Measurements from ENCODE around the gene ADCY9.

ADCY9 gene

DNA sequence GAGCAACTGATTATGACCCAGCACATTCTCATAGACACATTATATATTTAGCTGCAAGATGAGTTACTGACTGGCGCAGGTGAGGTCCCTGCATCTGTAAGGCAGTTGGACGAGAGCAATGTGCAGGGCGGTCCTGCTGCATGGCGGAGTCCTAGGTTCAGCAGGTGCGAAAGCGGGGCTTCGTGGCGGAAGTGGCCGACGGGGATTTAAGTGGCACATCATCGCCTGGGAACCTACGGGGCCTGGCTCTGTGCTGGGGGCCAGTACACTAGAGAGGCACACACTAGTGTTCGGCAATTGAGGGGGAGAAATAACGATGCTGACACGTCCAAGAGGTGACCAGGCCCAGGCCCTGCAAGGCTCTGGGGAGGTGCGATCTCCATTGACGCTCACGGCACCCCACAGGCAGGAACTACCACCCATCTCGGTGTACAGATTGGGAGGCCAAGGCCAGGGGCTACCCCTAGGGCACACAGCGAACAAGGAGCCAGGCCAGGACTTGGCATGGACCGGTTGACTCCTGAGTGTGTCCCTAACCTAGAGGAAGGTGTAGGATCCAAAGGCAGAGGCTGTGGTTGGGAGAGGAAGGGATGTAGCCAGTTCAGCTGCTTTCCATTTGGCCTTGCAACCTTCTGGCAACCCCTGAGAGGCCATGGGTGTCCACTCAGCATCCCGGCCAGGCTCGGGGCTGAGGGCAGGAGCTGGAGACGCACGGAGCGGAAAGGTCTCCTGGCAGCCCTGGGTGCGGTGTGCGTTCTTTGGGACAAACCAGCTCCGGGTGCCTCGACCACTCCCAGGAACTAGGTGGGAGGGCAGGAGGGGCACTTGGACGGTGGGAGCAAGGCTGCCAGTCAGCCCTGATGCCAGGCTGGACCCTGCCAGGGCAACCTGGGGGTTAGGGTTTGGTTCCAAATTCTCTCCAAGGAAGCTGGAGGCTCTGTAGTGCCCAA lies 131.9 kb downstream of the ADCY9 start:
- TF ChIP-seq MAX (IDR thresholded peaks at IDR 0.05; ENCODE audit: low read depth, low read length) (no peak), POLR2A (IDR thresholded peaks at IDR 0.05; ENCODE audit: extremely low read depth, insufficient read length) (no peak), MYC (IDR thresholded peaks at IDR 0.05; ENCODE audit: low read depth, low read length) (no peak)
- TF ChIP-seq, protein P1, sequence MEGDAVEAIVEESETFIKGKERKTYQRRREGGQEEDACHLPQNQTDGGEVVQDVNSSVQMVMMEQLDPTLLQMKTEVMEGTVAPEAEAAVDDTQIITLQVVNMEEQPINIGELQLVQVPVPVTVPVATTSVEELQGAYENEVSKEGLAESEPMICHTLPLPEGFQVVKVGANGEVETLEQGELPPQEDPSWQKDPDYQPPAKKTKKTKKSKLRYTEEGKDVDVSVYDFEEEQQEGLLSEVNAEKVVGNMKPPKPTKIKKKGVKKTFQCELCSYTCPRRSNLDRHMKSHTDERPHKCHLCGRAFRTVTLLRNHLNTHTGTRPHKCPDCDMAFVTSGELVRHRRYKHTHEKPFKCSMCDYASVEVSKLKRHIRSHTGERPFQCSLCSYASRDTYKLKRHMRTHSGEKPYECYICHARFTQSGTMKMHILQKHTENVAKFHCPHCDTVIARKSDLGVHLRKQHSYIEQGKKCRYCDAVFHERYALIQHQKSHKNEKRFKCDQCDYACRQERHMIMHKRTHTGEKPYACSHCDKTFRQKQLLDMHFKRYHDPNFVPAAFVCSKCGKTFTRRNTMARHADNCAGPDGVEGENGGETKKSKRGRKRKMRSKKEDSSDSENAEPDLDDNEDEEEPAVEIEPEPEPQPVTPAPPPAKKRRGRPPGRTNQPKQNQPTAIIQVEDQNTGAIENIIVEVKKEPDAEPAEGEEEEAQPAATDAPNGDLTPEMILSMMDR (IDR thresholded peaks at IDR 0.05; ENCODE audit: low read depth, low read length) = no peak
- no peak overlapping the region for H3K4me3 ChIP-seq (ENCODE audit: low read depth, low read length)
- no peak for DNase-seq (ENCODE audit: low read depth)

DNA sequence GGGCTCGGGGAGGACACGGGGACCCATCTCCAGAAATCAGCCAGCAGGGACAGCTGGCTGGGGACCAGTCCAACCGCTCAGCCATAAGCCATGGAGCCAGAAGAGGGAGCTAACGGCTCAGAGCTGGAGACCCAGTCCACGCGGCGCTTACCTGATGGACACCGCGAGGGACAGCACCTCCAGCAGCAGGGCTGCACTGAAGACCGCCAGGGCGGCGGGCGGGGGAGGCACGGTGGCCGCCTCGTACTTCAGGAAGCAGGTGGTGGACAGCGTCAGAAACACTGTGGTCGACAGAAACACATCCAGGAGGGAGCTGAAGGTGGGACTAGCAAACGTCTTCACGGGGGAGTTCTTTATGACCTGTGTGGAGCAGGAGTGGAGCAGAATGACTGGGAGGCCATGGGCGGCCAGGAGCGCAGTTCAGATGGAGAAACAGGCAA lies 133.1 kb downstream of the ADCY9 start:
- peak; percentile 54 for DNase-seq (ENCODE audit: low read depth)
- peak; percentile 54 for TF ChIP-seq MYC (IDR thresholded peaks at IDR 0.05; ENCODE audit: low read depth, low read length)
- TF ChIP-seq MAX (IDR thresholded peaks at IDR 0.05; ENCODE audit: low read depth, low read length) = peak; percentile 64
- no peak for TF ChIP-seq POLR2A (IDR thresholded peaks at IDR 0.05; ENCODE audit: extremely low read depth, insufficient read length)
- TF ChIP-seq, protein P1 (IDR thresholded peaks at IDR 0.05; ENCODE audit: low read depth, low read length) = peak; percentile 42
- no peak overlapping the region for H3K4me3 ChIP-seq (ENCODE audit: low read depth, low read length)

- DNase-seq (ENCODE audit: low read depth) = no peak
- no peak for TF ChIP-seq MYC (IDR thresholded peaks at IDR 0.05; ENCODE audit: low read depth, low read length)
- TF ChIP-seq POLR2A (IDR thresholded peaks at IDR 0.05; ENCODE audit: extremely low read depth, insufficient read length) = no peak
- no peak for TF ChIP-seq MAX (IDR thresholded peaks at IDR 0.05; ENCODE audit: low read depth, low read length)
- no peak overlapping the region for H3K4me3 ChIP-seq (ENCODE audit: low read depth, low read length)
These were observed 134.0 kb downstream of the ADCY9 start for GRCh38 chr16:3982216-3982615.

DNA sequence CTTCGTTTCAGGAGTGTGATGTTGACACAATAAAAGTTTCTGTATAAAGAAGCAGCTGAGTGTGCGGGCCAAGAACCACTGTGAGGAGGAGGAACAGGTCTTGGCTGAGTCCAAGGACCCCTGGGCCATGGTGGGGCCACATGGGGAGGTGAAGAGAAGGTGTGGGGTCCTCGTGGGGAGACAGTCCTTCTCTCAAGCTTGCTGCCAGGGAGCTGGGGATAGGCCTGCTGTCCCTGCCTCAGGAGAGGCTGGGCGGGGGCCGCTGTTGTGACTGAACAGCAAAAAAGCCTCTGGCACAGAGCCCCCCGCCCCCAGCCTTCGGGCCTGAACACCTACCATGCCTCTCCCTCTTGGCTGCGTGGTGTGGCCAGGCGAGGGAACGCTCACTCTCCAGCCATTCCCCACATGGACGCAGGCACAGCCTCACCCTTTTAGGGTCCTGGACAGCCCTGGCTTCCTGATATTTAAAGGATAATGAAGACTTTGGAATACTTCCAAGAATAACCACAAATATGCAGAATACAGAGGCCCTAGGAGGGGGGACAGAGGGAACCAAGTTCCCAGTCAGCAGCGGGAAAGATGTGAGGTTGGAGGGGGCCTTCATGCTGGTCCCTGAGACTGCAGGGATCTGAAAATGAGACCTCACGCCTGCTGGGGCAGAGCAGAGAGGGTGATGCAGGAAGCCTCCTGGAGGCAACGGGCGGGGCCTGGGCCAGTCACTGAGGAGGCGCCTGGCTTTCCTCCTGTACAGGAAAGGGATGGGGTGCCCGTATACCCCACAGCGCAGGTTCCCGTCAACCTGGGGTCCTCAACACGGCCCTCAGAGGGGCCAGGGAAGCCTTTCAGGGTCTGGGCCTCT lies 135.8 kb downstream of the ADCY9 start:
- DNase-seq (ENCODE audit: low read depth) = no peak
- TF ChIP-seq, protein P1 (IDR thresholded peaks at IDR 0.05; ENCODE audit: low read depth, low read length) = no peak
- TF ChIP-seq POLR2A (IDR thresholded peaks at IDR 0.05; ENCODE audit: extremely low read depth, insufficient read length) (no peak), MAX (IDR thresholded peaks at IDR 0.05; ENCODE audit: low read depth, low read length) (no peak)
- H3K4me3 ChIP-seq (ENCODE audit: low read depth, low read length) = no peak overlapping the region

DNA sequence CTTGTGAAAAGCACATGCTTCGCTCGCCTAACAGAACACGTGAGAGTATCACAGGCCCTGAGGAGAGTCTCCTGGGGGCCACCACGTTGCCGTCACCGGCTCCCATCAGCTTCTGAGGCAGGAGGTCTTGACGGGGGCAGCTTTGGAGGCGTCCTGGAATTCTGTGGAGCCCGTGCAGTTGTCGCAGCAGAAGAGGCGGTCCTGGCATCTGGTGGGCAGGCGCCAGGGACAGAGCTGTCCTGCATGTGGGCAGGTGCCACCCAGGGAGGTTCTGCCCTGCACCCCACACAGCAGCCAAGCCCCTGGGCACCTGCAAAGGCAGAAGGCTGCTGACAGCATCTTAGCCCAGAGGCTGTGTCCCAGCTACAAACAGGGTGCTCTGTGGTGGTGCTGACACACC lies 136.7 kb downstream of the ADCY9 start:
- no peak overlapping the region for H3K4me3 ChIP-seq (ENCODE audit: low read depth, low read length)
- TF ChIP-seq, protein P1 (IDR thresholded peaks at IDR 0.05; ENCODE audit: low read depth, low read length) = no peak
- TF ChIP-seq MYC (IDR thresholded peaks at IDR 0.05; ENCODE audit: low read depth, low read length) = no peak
- TF ChIP-seq POLR2A (IDR thresholded peaks at IDR 0.05; ENCODE audit: extremely low read depth, insufficient read length) = no peak
- no peak for TF ChIP-seq MAX (IDR thresholded peaks at IDR 0.05; ENCODE audit: low read depth, low read length)
- DNase-seq (ENCODE audit: low read depth) = no peak
